Measurements from ENCODE around the gene DNHD1. TPM values are rescaled to one million over a fixed set of nuclear protein-coding genes. Genes with fewer than 3 reads are reported as not detected.

Gene DNHD1
- total and polyA plus RNA-seq, 9 of the 15 experiments (the other 6 are each of a cell fraction or from before 2014, with no cell fraction given) = 0.82 to 9.7 (median 3.8) TPM

DNA sequence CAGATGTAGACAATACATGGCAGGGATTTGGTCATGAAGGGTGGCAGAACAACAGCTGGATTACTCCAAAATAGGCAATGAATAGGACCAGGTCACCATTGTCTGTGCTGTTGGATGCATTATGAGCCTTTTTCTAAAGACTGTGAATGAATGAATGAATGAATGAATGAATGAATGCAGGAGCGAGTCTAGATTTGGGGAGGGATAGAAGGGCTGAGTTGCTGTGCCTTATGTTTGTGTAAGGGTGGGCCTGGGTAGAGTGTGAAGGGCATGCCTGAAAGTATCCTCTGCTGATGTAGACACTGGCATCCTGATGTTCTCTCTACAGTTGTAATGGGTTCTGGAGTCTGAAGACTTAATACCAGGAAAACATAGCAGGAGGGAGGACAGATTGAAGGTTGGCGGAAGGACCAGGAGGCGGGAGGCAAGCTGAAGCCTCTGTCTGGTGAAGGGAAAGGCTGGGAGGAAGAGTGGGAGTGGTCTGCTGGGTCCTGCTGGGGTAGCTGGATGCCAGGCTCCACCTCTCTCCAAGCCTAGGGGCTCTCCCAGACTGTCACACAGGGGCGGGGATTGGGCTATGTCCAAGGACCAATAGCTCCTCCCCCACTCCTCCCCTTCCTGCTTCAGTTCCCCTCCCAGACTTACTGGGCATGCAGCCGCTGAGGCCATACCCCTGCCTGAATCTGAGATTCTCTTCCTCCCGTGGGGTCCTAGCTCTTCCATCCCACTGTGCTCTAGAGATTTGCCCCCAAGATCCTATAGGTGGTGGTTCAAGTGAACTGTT is 28.2 kb upstream of the DNHD1 start (continued):
- TF ChIP-seq NFIC (IDR thresholded peaks at IDR 0.05) = peak; percentile 75
- TF ChIP-seq POLR2A (conservative IDR thresholded peaks at IDR 0.05) = peak; percentile 72
- no peak for TF ChIP-seq TAF9B (IDR thresholded peaks at IDR 0.05; ENCODE audit: partially characterized antibody)
- TF ChIP-seq KDM5B (IDR thresholded peaks at IDR 0.05; ENCODE audit: insufficient replicate concordance, low read depth, low read length) = peak; percentile 49
- TF ChIP-seq FOS (IDR thresholded peaks at IDR 0.05; ENCODE audit: extremely low read depth, insufficient read length) = no peak
- peak; percentile 31; the same call in 1 of the 2 replicates for TF ChIP-seq ATF7 (IDR thresholded peaks at IDR 0.05)
- no peak for TF ChIP-seq ZNF165 (CRISPR knock-in tag; IDR thresholded peaks at IDR 0.05; ENCODE audit: borderline replicate concordance)
- no peak for TF ChIP-seq MAFG (tag; conservative IDR thresholded peaks at IDR 0.05)
- no peak for TF ChIP-seq NR1H2 (CRISPR knock-in tag; IDR thresholded peaks at IDR 0.05)
- no peak for TF ChIP-seq ZKSCAN3 (CRISPR knock-in tag; IDR thresholded peaks at IDR 0.05)
- no peak for TF ChIP-seq EZH2 (IDR thresholded peaks at IDR 0.05; ENCODE audit: borderline replicate concordance, low read depth, low read length)
- no peak for TF ChIP-seq MEIS2 (IDR thresholded peaks at IDR 0.05; ENCODE audit: partially characterized antibody)
- TF ChIP-seq BRCA1 (IDR thresholded peaks at IDR 0.05) = no peak
- no peak for TF ChIP-seq BRCA1 (CRISPR knock-in tag; IDR thresholded peaks at IDR 0.05)
- no peak for TF ChIP-seq RFX5 (IDR thresholded peaks at IDR 0.05; ENCODE audit: low read depth, low read length)
- TF ChIP-seq HDAC1 (IDR thresholded peaks at IDR 0.05) = no peak
- TF ChIP-seq RBFOX2 (IDR thresholded peaks at IDR 0.05; ENCODE audit: low read depth, low read length) = peak; percentile 29; the same call in 1 of the 2 replicates
- no peak for TF ChIP-seq TAF15 (IDR thresholded peaks at IDR 0.05; ENCODE audit: low read depth, low read length)
- TF ChIP-seq ZBTB12 (CRISPR knock-in tag; IDR thresholded peaks at IDR 0.05) = no peak
- no peak for TF ChIP-seq ZNF445 (CRISPR knock-in tag; IDR thresholded peaks at IDR 0.05; ENCODE audit: low read depth)
- no peak for TF ChIP-seq ZNF644 (tag; IDR thresholded peaks at IDR 0.05; ENCODE audit: low read depth)
- TF ChIP-seq HNRNPH1 (optimal IDR thresholded peaks at IDR 0.05; ENCODE audit: low read depth, low read length) = no peak
- no peak for TF ChIP-seq NR3C1 (CRISPR knock-in tag; IDR thresholded peaks at IDR 0.05)
- no peak for TF ChIP-seq ETV5 (CRISPR knock-in tag; IDR thresholded peaks at IDR 0.05; ENCODE audit: low read depth)
- TF ChIP-seq C11orf30 (IDR thresholded peaks at IDR 0.05; ENCODE audit: low read depth) = no peak
- TF ChIP-seq PHF8 (IDR thresholded peaks at IDR 0.05; ENCODE audit: borderline replicate concordance, low read length) = peak; percentile 45; the same call in 1 of the 2 replicates
- peak; percentile 80; the same call in 1 of the 2 replicates for TF ChIP-seq HDGF (IDR thresholded peaks at IDR 0.05)
- peak; percentile 54 for TF ChIP-seq POLR2B (IDR thresholded peaks at IDR 0.05; ENCODE audit: low read depth, partially characterized antibody)
- no peak for TF ChIP-seq RBM22 (IDR thresholded peaks at IDR 0.05; ENCODE audit: low read depth, low read length, poor library complexity, severe bottlenecking)
- TF ChIP-seq MAZ (CRISPR knock-in tag; conservative IDR thresholded peaks at IDR 0.05 in 1 of 2, IDR thresholded peaks at IDR 0.05 in 1 of 2) = peak in 1 of 2 experiments; percentile 21; a peak in 1 of 4 replicates
- TF ChIP-seq GTF2A2 (tag; IDR thresholded peaks at IDR 0.05) = no peak
- TF ChIP-seq ASH1L (IDR thresholded peaks at IDR 0.05; ENCODE audit: borderline replicate concordance, low read depth, partially characterized antibody) = no peak
- no peak for TF ChIP-seq ZZZ3 (IDR thresholded peaks at IDR 0.05)
